Body of pancreas (tissue), 4 donors: Measurements from ENCODE around the gene HGFAC.

Experiments used
- POLR2A ChIP-seq, 3 donors: fragments of 450-650 bp; IDR thresholded peaks; one replicate each; pipeline ENCODE4 v1.6.1; 2016; ENCODE audit warnings: antibody characterized with exemption in 3 of 3, mild to moderate bottlenecking in 2 of 3
- TF ChIP-seq, protein P1 (sequence below), 7 experiments: fragments of 450-650 bp in 4 of 7; fragments of 200-600 bp in 3 of 7; sonication (generic) in 3 of 7; IDR thresholded peaks; one replicate each; pipeline ENCODE4 v1.5.1; 2016 to 2019; ENCODE audit warnings: antibody characterized with exemption in 7 of 7

DNA sequence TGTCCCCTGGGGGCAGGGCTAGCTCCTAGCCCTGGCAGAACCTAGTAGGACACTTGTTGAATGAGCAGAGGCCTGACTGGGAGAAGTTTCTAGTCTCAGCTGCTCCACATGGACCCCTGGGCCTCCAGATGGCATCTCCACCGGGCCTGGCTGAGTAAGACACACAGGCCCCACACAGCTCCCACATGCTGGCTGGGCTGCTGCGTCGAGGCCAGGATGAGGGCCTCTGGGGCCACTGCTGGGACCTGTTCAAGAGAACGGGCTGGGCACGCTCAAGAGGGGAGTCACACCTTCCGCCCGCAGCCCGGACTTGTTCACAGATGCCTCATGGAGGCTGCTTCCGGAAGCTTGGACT, 4.2 kb upstream of the HGFAC start:
- TF ChIP-seq, protein P1, sequence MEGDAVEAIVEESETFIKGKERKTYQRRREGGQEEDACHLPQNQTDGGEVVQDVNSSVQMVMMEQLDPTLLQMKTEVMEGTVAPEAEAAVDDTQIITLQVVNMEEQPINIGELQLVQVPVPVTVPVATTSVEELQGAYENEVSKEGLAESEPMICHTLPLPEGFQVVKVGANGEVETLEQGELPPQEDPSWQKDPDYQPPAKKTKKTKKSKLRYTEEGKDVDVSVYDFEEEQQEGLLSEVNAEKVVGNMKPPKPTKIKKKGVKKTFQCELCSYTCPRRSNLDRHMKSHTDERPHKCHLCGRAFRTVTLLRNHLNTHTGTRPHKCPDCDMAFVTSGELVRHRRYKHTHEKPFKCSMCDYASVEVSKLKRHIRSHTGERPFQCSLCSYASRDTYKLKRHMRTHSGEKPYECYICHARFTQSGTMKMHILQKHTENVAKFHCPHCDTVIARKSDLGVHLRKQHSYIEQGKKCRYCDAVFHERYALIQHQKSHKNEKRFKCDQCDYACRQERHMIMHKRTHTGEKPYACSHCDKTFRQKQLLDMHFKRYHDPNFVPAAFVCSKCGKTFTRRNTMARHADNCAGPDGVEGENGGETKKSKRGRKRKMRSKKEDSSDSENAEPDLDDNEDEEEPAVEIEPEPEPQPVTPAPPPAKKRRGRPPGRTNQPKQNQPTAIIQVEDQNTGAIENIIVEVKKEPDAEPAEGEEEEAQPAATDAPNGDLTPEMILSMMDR (IDR thresholded peaks at IDR 0.05): no peak
- TF ChIP-seq POLR2A (IDR thresholded peaks at IDR 0.05): no peak
